Measurements from ENCODE around the gene LMCD1.

Gene LMCD1

GRCh38 chr3:8593021-8593827 lies 91.6 kb downstream of the LMCD1 start:
- no peak for TF ChIP-seq USF1 (IDR thresholded peaks at IDR 0.05)
- no peak for TF ChIP-seq YY1 (IDR thresholded peaks at IDR 0.05; ENCODE audit: low read depth)
- TF ChIP-seq TAF1 (IDR thresholded peaks at IDR 0.05; ENCODE audit: low read depth), result no peak
- TF ChIP-seq CEBPB (IDR thresholded peaks at IDR 0.05), result no peak
- TF ChIP-seq FOXM1 (IDR thresholded peaks at IDR 0.05; ENCODE audit: borderline replicate concordance, low read depth), result no peak
- no peak for TF ChIP-seq ZBTB7A (IDR thresholded peaks at IDR 0.05; ENCODE audit: low read depth)
- no peak for TF ChIP-seq CREB1 (IDR thresholded peaks at IDR 0.05; ENCODE audit: low read depth)
- TF ChIP-seq EGR1 (IDR thresholded peaks at IDR 0.05), result no peak
- TF ChIP-seq RAD21 (IDR thresholded peaks at IDR 0.05; ENCODE audit: low read depth), result no peak
- TF ChIP-seq TEAD4 (IDR thresholded peaks at IDR 0.05), result no peak

GRCh38 chr3:8595252-8595651 lies 93.6 kb downstream of the LMCD1 start:
- TF ChIP-seq MAX (IDR thresholded peaks at IDR 0.05), result no peak
- TF ChIP-seq TEAD4 (IDR thresholded peaks at IDR 0.05), result no peak
- TF ChIP-seq EP300 (IDR thresholded peaks at IDR 0.05; ENCODE audit: borderline replicate concordance), result no peak

GRCh38 chr3:8595695-8596115 lies 94.1 kb downstream of the LMCD1 start:
- no peak for TF ChIP-seq CEBPB (IDR thresholded peaks at IDR 0.05)
- TF ChIP-seq, protein P1, sequence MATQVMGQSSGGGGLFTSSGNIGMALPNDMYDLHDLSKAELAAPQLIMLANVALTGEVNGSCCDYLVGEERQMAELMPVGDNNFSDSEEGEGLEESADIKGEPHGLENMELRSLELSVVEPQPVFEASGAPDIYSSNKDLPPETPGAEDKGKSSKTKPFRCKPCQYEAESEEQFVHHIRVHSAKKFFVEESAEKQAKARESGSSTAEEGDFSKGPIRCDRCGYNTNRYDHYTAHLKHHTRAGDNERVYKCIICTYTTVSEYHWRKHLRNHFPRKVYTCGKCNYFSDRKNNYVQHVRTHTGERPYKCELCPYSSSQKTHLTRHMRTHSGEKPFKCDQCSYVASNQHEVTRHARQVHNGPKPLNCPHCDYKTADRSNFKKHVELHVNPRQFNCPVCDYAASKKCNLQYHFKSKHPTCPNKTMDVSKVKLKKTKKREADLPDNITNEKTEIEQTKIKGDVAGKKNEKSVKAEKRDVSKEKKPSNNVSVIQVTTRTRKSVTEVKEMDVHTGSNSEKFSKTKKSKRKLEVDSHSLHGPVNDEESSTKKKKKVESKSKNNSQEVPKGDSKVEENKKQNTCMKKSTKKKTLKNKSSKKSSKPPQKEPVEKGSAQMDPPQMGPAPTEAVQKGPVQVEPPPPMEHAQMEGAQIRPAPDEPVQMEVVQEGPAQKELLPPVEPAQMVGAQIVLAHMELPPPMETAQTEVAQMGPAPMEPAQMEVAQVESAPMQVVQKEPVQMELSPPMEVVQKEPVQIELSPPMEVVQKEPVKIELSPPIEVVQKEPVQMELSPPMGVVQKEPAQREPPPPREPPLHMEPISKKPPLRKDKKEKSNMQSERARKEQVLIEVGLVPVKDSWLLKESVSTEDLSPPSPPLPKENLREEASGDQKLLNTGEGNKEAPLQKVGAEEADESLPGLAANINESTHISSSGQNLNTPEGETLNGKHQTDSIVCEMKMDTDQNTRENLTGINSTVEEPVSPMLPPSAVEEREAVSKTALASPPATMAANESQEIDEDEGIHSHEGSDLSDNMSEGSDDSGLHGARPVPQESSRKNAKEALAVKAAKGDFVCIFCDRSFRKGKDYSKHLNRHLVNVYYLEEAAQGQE (IDR thresholded peaks at IDR 0.05; ENCODE audit: low read depth), result no peak
- TF ChIP-seq TAF1 (IDR thresholded peaks at IDR 0.05; ENCODE audit: low read depth), result no peak
- no peak for TF ChIP-seq TCF12 (IDR thresholded peaks at IDR 0.05; ENCODE audit: low read depth)
- no peak for TF ChIP-seq NFIC (IDR thresholded peaks at IDR 0.05)
- no peak for TF ChIP-seq TEAD4 (IDR thresholded peaks at IDR 0.05)
- TF ChIP-seq EP300 (IDR thresholded peaks at IDR 0.05; ENCODE audit: borderline replicate concordance), result no peak
- no peak for TF ChIP-seq MAX (IDR thresholded peaks at IDR 0.05)
- TF ChIP-seq CREB1 (IDR thresholded peaks at IDR 0.05; ENCODE audit: low read depth), result no peak
- no peak for TF ChIP-seq ZBTB7A (IDR thresholded peaks at IDR 0.05; ENCODE audit: low read depth)
- TF ChIP-seq EGR1 (IDR thresholded peaks at IDR 0.05), result no peak
- no peak for TF ChIP-seq YY1 (IDR thresholded peaks at IDR 0.05; ENCODE audit: low read depth)
- no peak for TF ChIP-seq USF1 (IDR thresholded peaks at IDR 0.05)
- TF ChIP-seq RAD21 (IDR thresholded peaks at IDR 0.05; ENCODE audit: low read depth), result no peak
- no peak for TF ChIP-seq FOXM1 (IDR thresholded peaks at IDR 0.05; ENCODE audit: borderline replicate concordance, low read depth)

- TF ChIP-seq TEAD4 (IDR thresholded peaks at IDR 0.05) (no peak), ZBTB7A (IDR thresholded peaks at IDR 0.05; ENCODE audit: low read depth) (no peak), USF1 (IDR thresholded peaks at IDR 0.05) (no peak), CREB1 (IDR thresholded peaks at IDR 0.05; ENCODE audit: low read depth) (no peak), EP300 (IDR thresholded peaks at IDR 0.05; ENCODE audit: borderline replicate concordance) (no peak), CEBPB (IDR thresholded peaks at IDR 0.05) (no peak), EGR1 (IDR thresholded peaks at IDR 0.05) (no peak), TCF12 (IDR thresholded peaks at IDR 0.05; ENCODE audit: low read depth) (no peak), TAF1 (IDR thresholded peaks at IDR 0.05; ENCODE audit: low read depth) (no peak), MAX (IDR thresholded peaks at IDR 0.05) (no peak), YY1 (IDR thresholded peaks at IDR 0.05; ENCODE audit: low read depth) (no peak)
- TF ChIP-seq, protein P1 (IDR thresholded peaks at IDR 0.05; ENCODE audit: low read depth), result no peak
Measured at GRCh38 chr3:8596321-8597218, 94.9 kb downstream of the LMCD1 start.

All from Ishikawa (cell line).